AG08395 (cell line): ENCODE data around the gene FXR1.
"Not testable (repeated sequence)": the region's sequence is repeated elsewhere in the genome, so short reads cannot be mapped to it uniquely, and the experiment has no call there.

ENCODE experiments used
- DNase-seq: peaks from one replicate; pipeline ENCODE4 v3.0.0; 2012; ENCODE audit warnings: mixed read lengths, low spot score

Gene FXR1

DNA sequence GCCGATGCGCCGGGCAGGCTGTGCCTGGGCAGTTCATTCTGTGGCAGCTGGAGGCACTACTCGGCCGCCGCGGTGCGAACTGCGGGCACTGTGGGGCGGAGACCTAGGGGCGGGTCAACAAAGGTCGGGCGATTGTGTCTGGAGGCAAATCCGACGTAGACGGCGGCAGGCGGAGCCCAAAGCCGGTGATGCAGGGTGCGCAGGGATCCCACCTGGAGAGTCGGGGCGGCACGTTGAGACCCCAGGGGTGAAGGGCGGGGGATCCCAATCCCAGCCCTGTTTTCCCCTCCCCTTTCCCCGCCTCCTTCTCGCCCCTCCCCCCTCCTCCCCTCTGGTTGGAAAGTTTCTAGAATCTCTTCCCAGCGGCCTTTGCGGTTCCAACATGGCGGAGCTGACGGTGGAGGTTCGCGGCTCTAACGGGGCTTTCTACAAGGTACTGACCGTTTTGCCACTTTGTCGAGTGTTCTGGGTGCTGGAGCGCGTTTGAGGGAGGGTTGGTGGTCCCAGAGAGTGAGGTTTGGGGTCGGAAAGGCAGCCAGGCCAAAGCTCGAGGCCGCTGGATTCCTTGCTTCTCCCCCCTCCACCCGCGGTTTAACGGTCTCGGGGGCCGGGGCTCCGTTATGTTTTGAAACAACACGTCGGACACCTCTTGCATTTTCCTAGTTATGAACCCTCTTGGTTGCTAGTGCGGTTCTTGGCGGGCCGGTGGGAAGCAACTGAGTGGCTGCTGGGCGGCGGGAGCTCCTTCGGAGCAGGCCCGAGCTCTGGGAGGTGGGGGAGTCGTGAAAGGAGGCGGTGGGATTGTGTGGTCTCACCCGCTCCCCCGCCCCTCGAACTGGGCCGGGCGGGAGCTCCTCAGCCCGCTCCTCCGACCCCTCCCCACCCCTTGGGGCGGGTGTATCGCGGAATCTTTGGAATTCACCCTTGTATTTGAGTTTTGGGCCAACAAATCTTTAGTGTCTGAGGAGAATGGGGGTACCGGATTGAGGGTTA is at the start of gene FXR1:
Gene FXR1 (plus strand): TSS at position 367 of the 993 bp plus-strand sequence. CDS start 16 bp downstream, at position 383.
- peak; percentile 91 for DNase-seq

GRCh38 chr3:180870008-180870699 is 42.3 kb upstream of the FXR1 start:
- DNase-seq, result peak; percentile 15

- peak; percentile 21 for DNase-seq
Measured at GRCh38 chr3:180871901-180872300, 40.6 kb upstream of the FXR1 start.

DNA sequence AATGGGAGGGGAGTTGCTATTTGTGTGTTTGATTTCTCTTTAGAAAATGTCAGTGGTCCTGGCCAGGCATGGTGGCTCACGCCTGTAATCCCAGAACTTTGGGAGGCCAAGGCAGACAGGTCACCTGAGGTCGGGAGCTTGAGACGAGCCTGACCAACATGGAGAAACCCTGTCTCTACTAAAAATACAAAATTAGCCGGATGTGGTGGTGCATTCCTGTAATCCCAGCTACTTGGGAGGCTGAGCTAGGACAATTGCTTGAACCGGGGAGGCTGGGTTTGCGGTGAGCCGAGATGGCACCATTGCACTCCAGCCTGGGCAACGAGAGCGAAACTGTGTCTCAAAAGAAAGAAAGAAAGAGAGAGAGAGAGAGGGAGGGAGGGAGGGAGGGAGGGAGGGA is 40.0 kb upstream of the FXR1 start:
- not testable (repeated sequence) for DNase-seq

DNA sequence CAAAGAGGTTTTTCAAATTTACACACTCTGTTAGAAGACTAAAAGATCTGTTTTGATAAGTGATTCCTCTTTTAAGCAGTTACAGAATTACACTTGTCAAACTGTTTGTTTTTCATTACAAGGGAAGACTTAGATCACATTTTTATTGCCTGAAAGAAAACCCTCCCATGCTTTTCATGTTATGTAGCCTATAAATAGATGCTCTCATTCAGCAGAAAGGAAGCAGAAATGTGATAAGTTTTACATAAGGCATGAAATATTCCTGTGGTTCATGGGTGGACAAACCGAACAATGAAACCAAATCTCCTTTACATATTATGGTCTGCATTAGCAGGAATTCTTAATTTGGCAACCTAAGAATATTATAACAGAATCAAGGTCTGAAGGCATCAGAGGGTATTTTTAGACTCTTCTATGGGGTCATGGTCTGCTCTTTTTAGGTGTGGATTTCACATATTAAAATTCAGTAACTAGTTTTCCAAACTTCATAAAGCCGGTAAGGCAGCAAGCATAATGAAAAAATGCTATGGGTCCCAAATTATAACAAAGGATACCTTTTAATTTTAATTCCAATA is 37.3 kb upstream of the FXR1 start:
- no peak for DNase-seq

GRCh38 chr3:180881065-180881801 is 31.2 kb upstream of the FXR1 start:
- DNase-seq, result no peak

DNA sequence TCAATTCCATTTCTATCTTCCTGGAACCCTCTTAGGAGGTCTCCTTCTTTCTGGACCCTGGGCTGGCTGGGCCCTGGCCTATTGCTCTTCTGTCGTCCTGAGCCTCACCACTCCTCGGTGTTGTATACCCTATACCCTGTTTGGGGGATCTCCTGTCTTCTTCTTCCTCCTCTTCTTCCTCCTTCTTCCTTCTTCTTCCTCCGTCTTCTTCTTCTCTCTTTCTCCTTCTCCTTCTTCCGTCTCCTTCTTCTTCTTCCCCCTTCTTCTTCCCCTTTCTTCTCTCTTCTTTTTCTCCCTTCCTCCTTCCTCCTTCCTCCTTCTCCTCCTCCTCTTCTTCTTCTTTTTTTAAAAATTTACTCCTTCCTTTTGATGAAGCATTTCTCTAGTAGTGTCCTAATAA is 30.4 kb upstream of the FXR1 start:
- no peak for DNase-seq

DNA sequence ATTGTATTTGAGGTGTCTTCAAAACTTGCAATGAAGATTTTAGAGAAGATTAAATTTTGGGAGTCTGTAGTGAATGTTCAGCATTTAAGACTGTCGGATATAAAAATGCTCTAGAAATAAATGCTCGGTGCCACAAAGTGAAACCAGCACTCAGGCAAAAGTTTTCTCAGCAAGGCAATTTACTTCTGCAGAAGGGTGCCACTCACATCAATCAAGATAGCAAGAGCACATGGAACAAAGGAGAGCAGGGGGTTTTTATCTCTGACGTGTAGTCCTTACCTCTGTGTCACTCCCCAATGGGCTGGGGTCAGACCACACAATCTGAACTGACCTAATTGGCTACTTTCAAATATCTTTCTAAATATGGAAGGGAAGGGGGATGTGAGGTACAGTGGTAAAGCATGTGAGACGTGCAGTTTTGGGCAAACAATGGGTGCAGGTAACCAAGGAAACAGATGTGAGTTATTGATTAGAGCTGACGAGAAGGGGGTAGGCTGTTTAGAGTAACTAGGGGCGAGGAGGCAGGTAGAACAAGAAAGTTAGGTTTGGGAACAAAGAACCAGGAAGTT is 23.4 kb upstream of the FXR1 start:
- no peak for DNase-seq

GRCh38 chr3:180898572-180898971 is 13.9 kb upstream of the FXR1 start:
- no peak for DNase-seq

GRCh38 chr3:180909369-180910127 is 2.9 kb upstream of the FXR1 start:
- no peak for DNase-seq

DNA sequence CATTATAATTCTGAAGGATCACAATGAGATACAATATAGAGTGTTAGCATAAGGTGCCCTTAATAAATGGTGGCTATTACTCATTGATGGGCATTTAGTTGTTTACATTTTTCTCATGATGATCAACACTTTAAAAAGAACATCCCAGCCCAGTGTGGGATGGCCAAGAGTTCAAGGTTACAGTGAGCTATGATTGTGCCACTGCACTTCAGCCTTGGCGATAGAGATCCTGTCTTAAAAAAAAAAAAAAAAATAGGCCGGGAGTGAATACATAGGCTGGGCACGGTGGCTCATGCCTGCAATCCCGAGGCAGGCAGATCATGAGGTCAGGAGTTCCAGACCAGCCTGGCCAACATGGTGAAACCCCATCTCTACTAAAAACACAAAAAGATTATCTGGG is 1.6 kb upstream of the FXR1 start:
- DNase-seq, result no peak

DNA sequence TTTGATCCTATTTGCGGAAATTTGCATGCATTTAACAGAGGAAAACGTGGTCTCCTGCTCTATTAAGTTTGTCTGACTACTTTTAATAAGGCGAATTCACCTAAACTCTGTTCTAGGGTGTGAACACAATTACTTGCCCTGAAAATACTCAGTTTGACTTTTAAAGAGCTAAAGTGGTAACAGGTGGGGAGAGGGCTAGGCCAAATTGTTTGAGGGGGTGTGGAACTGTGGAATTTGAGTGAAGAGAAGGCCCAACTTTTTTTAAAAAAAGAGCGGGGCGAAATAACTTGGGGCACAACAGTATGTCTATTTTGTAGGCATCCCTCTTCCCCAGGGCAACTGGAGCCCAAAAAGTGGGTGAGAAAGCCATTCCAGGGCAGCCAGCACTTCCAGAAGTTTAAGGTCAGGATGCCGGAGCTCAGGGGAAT is 580 bp upstream of the FXR1 start:
- DNase-seq, result no peak

- no peak for DNase-seq
Measured at GRCh38 chr3:180913581-180914404, 1.3 kb downstream of the FXR1 start.

- no peak for DNase-seq
Measured at GRCh38 chr3:180918542-180918941, 6.1 kb downstream of the FXR1 start.

- DNase-seq, result no peak
Measured at GRCh38 chr3:180922242-180922641, 9.8 kb downstream of the FXR1 start.

DNA sequence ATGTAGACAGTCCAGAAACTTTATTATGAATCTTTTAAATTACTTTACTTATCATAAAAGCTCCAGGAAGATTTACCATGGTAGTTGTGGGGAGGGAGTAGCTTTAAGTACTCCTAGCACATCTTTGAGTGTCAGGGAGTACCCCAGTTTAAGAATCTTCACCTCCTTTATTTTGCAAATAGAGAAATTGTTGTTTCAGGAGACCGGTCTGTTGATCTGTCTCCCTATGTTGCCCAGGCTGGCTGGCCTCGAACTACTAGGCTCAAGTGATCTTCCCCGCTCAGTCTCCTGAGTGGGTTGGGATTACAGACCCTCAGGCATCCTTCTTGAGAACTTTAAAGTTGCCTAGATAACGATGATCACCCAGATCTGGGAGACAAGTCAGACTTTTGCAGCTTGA is 11.1 kb downstream of the FXR1 start:
- DNase-seq, result no peak

GRCh38 chr3:180926526-180926925 is 14.1 kb downstream of the FXR1 start:
- DNase-seq, result no peak

DNA sequence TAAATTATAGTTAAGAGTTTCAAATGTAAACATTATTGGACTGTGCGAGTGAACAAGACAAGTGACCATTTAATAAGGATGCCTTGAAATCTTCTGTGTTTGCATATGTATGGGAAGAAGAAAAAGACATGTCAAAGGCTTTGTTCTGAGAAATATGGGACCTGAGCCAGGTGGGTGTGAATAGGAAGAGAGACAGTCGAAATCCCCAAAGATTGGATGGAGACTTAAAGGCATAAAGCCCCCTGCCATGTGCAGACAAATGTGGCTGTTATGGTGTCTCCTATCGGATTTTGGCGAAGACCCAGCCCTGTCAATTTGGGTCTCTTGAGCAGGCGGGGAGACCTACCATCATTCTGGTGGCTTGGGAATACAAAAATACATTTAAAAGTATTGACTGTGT is 16.9 kb downstream of the FXR1 start:
- no peak for DNase-seq

DNA sequence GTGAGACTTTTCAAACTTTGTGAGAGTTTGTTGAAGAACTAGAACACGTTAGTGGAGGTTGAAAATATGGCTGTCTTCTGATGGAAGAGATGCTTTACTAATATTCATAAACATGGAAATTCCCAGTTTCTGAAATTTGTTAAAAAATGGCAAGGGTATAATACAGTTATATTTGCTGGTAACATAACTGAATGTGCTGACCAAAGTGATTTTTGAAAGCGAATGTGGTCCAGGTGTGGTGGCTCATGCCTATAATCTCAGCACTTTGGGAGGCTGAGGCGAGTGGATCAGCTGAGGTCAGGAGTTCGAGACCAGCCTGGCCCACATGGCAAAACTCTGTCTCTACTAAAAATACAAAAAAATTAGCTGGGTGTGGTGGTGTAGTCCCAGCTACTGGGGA is 18.1 kb downstream of the FXR1 start:
- no peak for DNase-seq

- no peak for DNase-seq
Measured at GRCh38 chr3:180932819-180933218, 20.3 kb downstream of the FXR1 start.
